AG04449 (cell line): ENCODE measurements around the gene CNDP1.

ENCODE experiments used
- CTCF ChIA-PET: fragments of 350-600 bp; formaldehyde crosslinking; extraction: SDS; loops from one replicate; lab custom pipeline; 2021; ENCODE audit warnings: antibody characterized with exemption; lab: Yijun Ruan, JAX
- POLR2A ChIA-PET: fragments of 400-600, 350-600 bp; formaldehyde crosslinking; extraction: SDS; loops from one replicate; lab custom pipeline; 2020; ENCODE audit warnings: antibody characterized with exemption, inconsistent platforms; lab: Yijun Ruan, JAX
- DNase-seq: peaks from one replicate; pipeline ENCODE4 v3.0.0-alpha.2; 2010; ENCODE audit warnings: low read depth, low spot score
- H3K4me3 ChIP-seq: 2 replicates; pipeline ENCODE4 v1.5.1; 2011; ENCODE audit warnings: low read depth, mild to moderate bottlenecking, control low read depth, low read length
- TF ChIP-seq, protein P1 (sequence below): IDR thresholded peaks from one replicate; pipeline ENCODE4 v1.5.1; 2011; ENCODE audit warnings: mild to moderate bottlenecking, moderate library complexity, low read length, control low read depth, inconsistent platforms; ENCODE audit not compliant: insufficient read depth; ENCODE audit errors: missing control alignments

Gene CNDP1

GRCh38 chr18:74587441-74587840, 53.1 kb downstream of the CNDP1 start:
- TF ChIP-seq, protein P1, sequence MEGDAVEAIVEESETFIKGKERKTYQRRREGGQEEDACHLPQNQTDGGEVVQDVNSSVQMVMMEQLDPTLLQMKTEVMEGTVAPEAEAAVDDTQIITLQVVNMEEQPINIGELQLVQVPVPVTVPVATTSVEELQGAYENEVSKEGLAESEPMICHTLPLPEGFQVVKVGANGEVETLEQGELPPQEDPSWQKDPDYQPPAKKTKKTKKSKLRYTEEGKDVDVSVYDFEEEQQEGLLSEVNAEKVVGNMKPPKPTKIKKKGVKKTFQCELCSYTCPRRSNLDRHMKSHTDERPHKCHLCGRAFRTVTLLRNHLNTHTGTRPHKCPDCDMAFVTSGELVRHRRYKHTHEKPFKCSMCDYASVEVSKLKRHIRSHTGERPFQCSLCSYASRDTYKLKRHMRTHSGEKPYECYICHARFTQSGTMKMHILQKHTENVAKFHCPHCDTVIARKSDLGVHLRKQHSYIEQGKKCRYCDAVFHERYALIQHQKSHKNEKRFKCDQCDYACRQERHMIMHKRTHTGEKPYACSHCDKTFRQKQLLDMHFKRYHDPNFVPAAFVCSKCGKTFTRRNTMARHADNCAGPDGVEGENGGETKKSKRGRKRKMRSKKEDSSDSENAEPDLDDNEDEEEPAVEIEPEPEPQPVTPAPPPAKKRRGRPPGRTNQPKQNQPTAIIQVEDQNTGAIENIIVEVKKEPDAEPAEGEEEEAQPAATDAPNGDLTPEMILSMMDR: no peak
- ChIA-PET CTCF (no interaction called here), POLR2A (no interaction called here)
- no peak for DNase-seq
- no peak overlapping the region for H3K4me3 ChIP-seq

GRCh38 chr18:74589021-74589420, 54.7 kb downstream of the CNDP1 start:
- DNase-seq: no peak
- ChIA-PET POLR2A (no interaction called here), CTCF (interaction anchor here (0.6 to 0.9 kb wide), 2 partner anchors 19 to 37 kb away, joined by 3 read pairs; no protein-coding TSS in a partner anchor)
- TF ChIP-seq, protein P1: no peak
- H3K4me3 ChIP-seq: no peak overlapping the region

GRCh38 chr18:74589811-74590210, 55.5 kb downstream of the CNDP1 start:
- CTCF ChIA-PET: interaction anchor here (0.6 to 0.9 kb wide), 2 partner anchors 20 to 38 kb away, joined by 3 read pairs; no protein-coding TSS in a partner anchor
- H3K4me3 ChIP-seq: no peak overlapping the region
- TF ChIP-seq, protein P1: no peak
- no peak for DNase-seq
- POLR2A ChIA-PET: no interaction called here

- CTCF ChIA-PET: no interaction called here
- POLR2A ChIA-PET: no interaction called here
- no peak overlapping the region for H3K4me3 ChIP-seq
- DNase-seq: no peak
- TF ChIP-seq, protein P1: no peak
Measured at GRCh38 chr18:74590671-74591070, 56.4 kb downstream of the CNDP1 start.

DNA sequence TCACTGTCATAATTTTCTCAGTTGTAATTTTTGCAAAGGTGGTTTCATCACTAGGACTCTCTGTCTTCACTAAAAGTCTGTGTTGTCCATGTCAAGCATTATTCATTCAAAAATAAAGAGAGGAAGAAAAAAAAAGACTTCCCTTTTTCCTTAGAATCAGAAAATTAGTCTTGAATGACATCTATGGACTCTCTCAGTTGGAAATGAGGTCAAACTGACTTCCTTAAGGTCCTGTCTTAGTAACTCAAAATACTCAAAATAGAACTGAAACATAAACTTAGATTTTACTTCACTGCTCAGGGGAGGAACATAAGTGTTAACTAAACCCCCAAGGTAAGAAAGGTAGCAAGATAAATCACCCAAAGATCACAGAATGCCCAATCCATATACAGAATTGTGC, 61.1 kb downstream of the CNDP1 start:
- ChIA-PET POLR2A (interaction anchor here (0.6 kb wide), 1 partner anchor 1709 kb away, joined by 3 read pairs; no protein-coding TSS in a partner anchor), CTCF (no interaction called here)
- TF ChIP-seq, protein P1: no peak
- DNase-seq: no peak
- no peak overlapping the region for H3K4me3 ChIP-seq

DNA sequence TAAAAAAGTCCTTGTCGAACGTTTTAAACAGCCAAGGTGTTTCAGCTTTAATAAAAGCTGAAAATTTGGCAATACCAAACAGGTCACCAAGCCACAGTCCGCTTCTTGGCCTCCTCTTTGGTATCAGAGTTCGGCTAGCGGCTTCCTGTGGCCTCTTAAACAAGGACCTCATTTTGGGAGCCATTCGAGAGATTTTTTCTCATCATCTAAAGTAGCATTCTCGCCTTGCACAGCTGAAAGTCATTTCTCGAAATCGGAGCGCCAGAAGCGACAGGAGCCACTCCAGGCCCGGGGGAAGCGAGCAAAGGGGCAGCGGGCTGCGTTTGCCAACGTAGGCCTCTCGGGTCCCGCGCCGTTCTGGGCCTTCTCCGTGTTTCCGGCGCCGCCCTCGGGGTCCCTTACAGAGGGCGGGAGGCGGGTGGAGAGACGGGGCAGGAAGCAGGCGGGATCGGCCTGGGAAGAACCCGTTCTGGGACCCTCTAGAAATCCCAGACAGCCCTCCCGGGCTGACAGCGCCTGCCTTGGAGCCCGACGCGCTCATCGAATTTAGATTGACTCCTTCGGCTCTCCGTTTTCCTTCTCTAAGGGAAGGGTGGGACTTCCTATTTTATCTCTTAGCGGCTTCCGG, 62.8 kb downstream of the CNDP1 start:
- H3K4me3 ChIP-seq: peak overlapping the region; percentile 93
- POLR2A ChIA-PET: no interaction called here
- TF ChIP-seq, protein P1: no peak
- DNase-seq: no peak
- CTCF ChIA-PET: interaction anchor here (1.7 kb wide), 1 partner anchor 12 kb away, joined by 5 read pairs; no protein-coding TSS in a partner anchor
